ENCODE results near the gene MAP2K4. TPM values are rescaled to one million over a fixed set of nuclear protein-coding genes. Genes with fewer than 3 reads are reported as not detected.

Gene MAP2K4
- total RNA-seq, 2 donors from 2014 or later: 16.7 to 38.7 TPM

DNA sequence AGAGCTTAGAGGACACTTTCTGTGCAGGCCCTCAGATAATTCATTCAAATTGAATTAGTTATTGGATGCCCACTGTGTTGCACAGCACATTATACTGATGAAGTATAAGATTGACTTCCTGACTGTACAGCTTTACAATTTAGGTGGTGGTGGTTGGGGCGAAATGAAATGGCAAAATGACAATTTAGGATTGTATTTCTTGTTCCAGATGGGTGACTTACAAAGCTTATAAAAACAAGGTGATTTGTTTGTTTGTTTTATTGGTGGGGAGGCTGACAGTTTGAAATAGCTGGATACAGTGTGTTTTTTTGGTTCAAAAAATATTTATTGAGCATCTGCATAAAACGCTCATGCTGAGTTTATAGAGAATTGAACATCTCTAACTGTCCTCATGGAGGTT lies 1.6 kb downstream of the MAP2K4 start:
- H3K4me3 ChIP-seq: no peak overlapping the region
- DNase-seq (ENCODE audit: low spot score): no peak

DNA sequence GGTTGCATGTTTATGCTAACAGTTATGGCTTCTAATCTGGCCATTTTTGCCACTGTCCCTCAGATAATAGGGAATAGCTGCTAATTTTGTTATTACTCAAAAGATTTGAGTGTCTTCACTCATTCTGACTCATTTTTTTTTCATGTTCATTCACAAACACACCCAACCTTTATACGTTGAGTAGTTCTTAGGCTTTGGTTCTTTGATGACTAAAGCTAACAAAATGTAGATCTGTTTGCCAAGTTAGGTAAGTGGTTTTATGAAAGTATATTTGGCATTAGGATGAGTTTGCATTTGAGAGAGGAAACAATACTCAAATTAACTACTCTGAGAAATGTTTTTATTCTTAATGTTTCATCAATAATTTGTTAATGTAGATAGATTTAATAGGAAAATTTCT lies 3.6 kb downstream of the MAP2K4 start:
- no peak overlapping the region for H3K27ac ChIP-seq
- ATAC-seq (ENCODE audit: insufficient number of reproducible peaks, low FRiP score, low read depth): no peak
- no peaks in the 10 kb centered on the region for H3K9me3 ChIP-seq
- DNase-seq (ENCODE audit: low spot score): no peak
- TF ChIP-seq, protein P1, sequence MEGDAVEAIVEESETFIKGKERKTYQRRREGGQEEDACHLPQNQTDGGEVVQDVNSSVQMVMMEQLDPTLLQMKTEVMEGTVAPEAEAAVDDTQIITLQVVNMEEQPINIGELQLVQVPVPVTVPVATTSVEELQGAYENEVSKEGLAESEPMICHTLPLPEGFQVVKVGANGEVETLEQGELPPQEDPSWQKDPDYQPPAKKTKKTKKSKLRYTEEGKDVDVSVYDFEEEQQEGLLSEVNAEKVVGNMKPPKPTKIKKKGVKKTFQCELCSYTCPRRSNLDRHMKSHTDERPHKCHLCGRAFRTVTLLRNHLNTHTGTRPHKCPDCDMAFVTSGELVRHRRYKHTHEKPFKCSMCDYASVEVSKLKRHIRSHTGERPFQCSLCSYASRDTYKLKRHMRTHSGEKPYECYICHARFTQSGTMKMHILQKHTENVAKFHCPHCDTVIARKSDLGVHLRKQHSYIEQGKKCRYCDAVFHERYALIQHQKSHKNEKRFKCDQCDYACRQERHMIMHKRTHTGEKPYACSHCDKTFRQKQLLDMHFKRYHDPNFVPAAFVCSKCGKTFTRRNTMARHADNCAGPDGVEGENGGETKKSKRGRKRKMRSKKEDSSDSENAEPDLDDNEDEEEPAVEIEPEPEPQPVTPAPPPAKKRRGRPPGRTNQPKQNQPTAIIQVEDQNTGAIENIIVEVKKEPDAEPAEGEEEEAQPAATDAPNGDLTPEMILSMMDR (IDR thresholded peaks at IDR 0.05): no peak
- no peak overlapping the region for H3K4me3 ChIP-seq
- peaks cover 9 to 39% of the 10 kb centered on the region in 2 donors for H3K4me1 ChIP-seq (ENCODE audit: control insufficient read depth in 1 of 2, low read depth in 2 of 2)
- no peaks in the 10 kb centered on the region for H3K36me3 ChIP-seq
- no peaks in the 10 kb centered on the region for H3K27me3 ChIP-seq (replicated peaks; ENCODE audit: insufficient read depth)

More for the DNA sequence above, 1.6 kb downstream of the MAP2K4 start:
- Histone ChIP-seq H3K36me3 (no peaks in the 10 kb centered on the region), H3K27ac (no peak overlapping the region), H3K27me3 (replicated peaks; ENCODE audit: insufficient read depth) (no peaks in the 10 kb centered on the region), H3K4me1 (ENCODE audit: control insufficient read depth in 1 of 2, low read depth in 2 of 2) (peaks cover 9 to 39% of the 10 kb centered on the region in 2 donors), H3K9me3 (no peaks in the 10 kb centered on the region)
- TF ChIP-seq, protein P1 (IDR thresholded peaks at IDR 0.05): no peak
- ATAC-seq (ENCODE audit: insufficient number of reproducible peaks, low FRiP score, low read depth): no peak

DNA sequence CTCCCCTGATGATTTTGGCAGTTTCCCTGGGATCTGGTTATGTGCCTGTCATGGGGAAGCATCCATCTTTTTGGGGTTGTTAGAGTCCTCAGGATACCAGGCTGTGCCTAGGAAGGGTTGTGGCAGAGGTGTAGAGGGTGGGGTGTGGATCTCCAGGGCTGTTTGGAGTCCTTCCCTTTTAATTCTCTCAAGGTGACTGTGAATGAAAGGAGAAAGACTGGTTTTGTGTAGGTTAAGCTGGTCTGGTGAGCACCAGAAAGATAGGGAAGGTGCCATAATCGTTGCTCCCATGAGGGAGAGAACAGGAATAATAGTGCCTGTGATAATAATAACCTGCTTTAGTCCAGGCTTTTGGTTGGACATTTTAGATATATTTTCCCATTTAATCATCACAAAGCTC lies 7.0 kb downstream of the MAP2K4 start:
- no peak for ATAC-seq (ENCODE audit: insufficient number of reproducible peaks, low FRiP score, low read depth)
- H3K27me3 ChIP-seq (replicated peaks; ENCODE audit: insufficient read depth): no peaks in the 10 kb centered on the region
- H3K4me1 ChIP-seq (ENCODE audit: control insufficient read depth in 1 of 2, low read depth in 2 of 2): peaks cover 9 to 32% of the 10 kb centered on the region in 2 donors
- H3K27ac ChIP-seq: no peak overlapping the region
- no peaks in the 10 kb centered on the region for H3K36me3 ChIP-seq
- H3K4me3 ChIP-seq: no peak overlapping the region
- no peak for DNase-seq (ENCODE audit: low spot score)
- H3K9me3 ChIP-seq: no peaks in the 10 kb centered on the region
- TF ChIP-seq, protein P1 (IDR thresholded peaks at IDR 0.05): no peak

DNA sequence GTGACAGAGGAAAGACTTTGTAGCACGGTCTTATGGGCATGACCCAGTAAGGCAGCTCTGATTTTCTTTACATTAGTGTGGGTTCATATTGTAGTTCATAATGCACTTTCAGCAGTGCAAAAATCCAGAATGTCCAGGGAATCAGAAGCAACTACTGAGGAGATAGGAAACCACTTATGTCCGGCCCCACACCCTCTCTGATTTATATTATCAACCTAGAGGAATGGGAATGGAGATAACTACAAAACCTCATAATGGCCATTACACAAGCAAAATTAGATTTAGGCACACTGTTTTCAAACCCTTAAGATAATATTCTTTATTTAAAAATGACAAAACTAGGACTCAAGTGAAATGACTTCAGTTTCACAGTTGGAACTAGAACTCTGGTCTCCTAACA lies 7.9 kb downstream of the MAP2K4 start:
- Histone ChIP-seq H3K27me3 (replicated peaks; ENCODE audit: insufficient read depth) (no peaks in the 10 kb centered on the region), H3K4me3 (no peak overlapping the region), H3K9me3 (no peaks in the 10 kb centered on the region), H3K36me3 (no peaks in the 10 kb centered on the region), H3K4me1 (ENCODE audit: control insufficient read depth in 1 of 2, low read depth in 2 of 2) (peaks cover 7 to 27% of the 10 kb centered on the region in 2 donors), H3K27ac (no peak overlapping the region)
- no peak for DNase-seq (ENCODE audit: low spot score)
- TF ChIP-seq, protein P1 (IDR thresholded peaks at IDR 0.05): no peak
- ATAC-seq (ENCODE audit: insufficient number of reproducible peaks, low FRiP score, low read depth): no peak

DNA sequence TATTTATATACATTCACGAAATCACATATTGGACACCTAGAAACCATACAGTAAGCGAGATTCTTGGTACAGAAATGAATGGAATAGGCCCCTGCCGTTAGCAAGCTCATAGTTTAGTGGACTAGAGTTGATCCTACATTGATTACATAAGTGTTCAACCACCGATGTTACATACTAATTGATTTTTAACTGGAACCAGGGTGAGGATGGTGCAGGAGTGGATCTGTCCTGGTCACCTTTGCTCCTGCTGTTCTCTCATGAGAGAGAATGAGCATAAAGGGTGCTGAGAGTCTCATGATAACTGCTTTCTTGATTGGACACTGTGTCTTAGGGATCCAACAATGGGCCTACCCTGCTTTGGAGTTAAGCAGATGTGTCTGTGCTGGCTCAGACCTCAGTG lies 13.9 kb downstream of the MAP2K4 start:
- Histone ChIP-seq H3K4me1 (ENCODE audit: control insufficient read depth in 1 of 2, low read depth in 2 of 2) (peaks cover 7 to 25% of the 10 kb centered on the region in 2 donors), H3K36me3 (peaks cover 5% of the 10 kb centered on the region), H3K27ac (no peak overlapping the region), H3K4me3 (no peak overlapping the region), H3K27me3 (replicated peaks; ENCODE audit: insufficient read depth) (no peaks in the 10 kb centered on the region), H3K9me3 (no peaks in the 10 kb centered on the region)
- ATAC-seq (ENCODE audit: insufficient number of reproducible peaks, low FRiP score, low read depth) (no peak), DNase-seq (ENCODE audit: low spot score) (no peak)
- TF ChIP-seq, protein P1 (IDR thresholded peaks at IDR 0.05): no peak
